ENCODE results near the gene SLC39A13. TPM values are rescaled to one million over a fixed set of nuclear protein-coding genes. Genes with fewer than 3 reads are reported as not detected.
"Not testable (repeated sequence)": the region's sequence is repeated elsewhere in the genome, so short reads cannot be mapped to it uniquely, and the experiment has no call there.

Gene SLC39A13
- total RNA-seq, 2 donors from 2014 or later, result 16.2 to 21.0 TPM

GRCh38 chr11:47446833-47447232 is 38.4 kb downstream of the SLC39A13 start:
- Mint-ChIP-seq H3K27me3 (ENCODE audit: low read depth) (no peaks in the 10 kb centered on the region), H3K4me1 (ENCODE audit: low read depth) (no peaks in the 10 kb centered on the region), H3K9me3 (no peaks in the 10 kb centered on the region), H3K27ac (no peak overlapping the region), H3K4me3 (no peak overlapping the region), H3K36me3 (ENCODE audit: insufficient read depth in 2 of 2) (no peaks in the 10 kb centered on the region)
- no peak for ATAC-seq (replicated peaks in 1 of 2)
- no peak for DNase-seq

GRCh38 chr11:47447906-47448305 is 39.5 kb downstream of the SLC39A13 start:
- no peaks in the 10 kb centered on the region for H3K27me3 Mint-ChIP-seq (ENCODE audit: low read depth)
- H3K36me3 Mint-ChIP-seq (ENCODE audit: insufficient read depth in 2 of 2), result no peaks in the 10 kb centered on the region
- no peaks in the 10 kb centered on the region for H3K9me3 Mint-ChIP-seq
- H3K27ac Mint-ChIP-seq, result no peak overlapping the region
- no peaks in the 10 kb centered on the region for H3K4me1 Mint-ChIP-seq (ENCODE audit: low read depth)
- ATAC-seq (replicated peaks in 1 of 2) (peak in 1 of 2 donors; percentile 7), DNase-seq (no peak)
- no peak overlapping the region for H3K4me3 Mint-ChIP-seq

- no peaks in the 10 kb centered on the region for H3K4me1 Mint-ChIP-seq (ENCODE audit: low read depth)
- ATAC-seq (replicated peaks in 1 of 2), result peak in 1 of 2 donors; percentile 14
- no peaks in the 10 kb centered on the region for H3K9me3 Mint-ChIP-seq
- H3K27ac Mint-ChIP-seq, result no peak within 1 kb of the TSS
- H3K4me3 Mint-ChIP-seq, result no peak within 1 kb of the TSS
- no peak for DNase-seq
- no peaks in the 10 kb centered on the region for H3K27me3 Mint-ChIP-seq (ENCODE audit: low read depth)
- no peaks in the 10 kb centered on the region for H3K36me3 Mint-ChIP-seq (ENCODE audit: insufficient read depth in 2 of 2)
These were observed 40.4 kb downstream of the SLC39A13 start, which contains the start of gene RAPSN for GRCh38 chr11:47448566-47449427. Gene RAPSN, minus strand, starts transcription at chr11:47449136. Its CDS starts 172 bp downstream, at chr11:47448964.

- Mint-ChIP-seq H3K27me3 (ENCODE audit: low read depth) (no peaks in the 10 kb centered on the region), H3K27ac (no peak overlapping the region), H3K36me3 (ENCODE audit: insufficient read depth in 2 of 2) (no peaks in the 10 kb centered on the region), H3K9me3 (no peaks in the 10 kb centered on the region), H3K4me3 (no peak overlapping the region), H3K4me1 (ENCODE audit: low read depth) (peaks cover 1% of the 10 kb centered on the region)
- ATAC-seq (replicated peaks in 1 of 2) (no peak), DNase-seq (no peak)
These were observed 41.2 kb downstream of the SLC39A13 start for GRCh38 chr11:47449541-47449940.

- H3K36me3 Mint-ChIP-seq (ENCODE audit: insufficient read depth in 2 of 2), result no peaks in the 10 kb centered on the region
- H3K9me3 Mint-ChIP-seq, result no peaks in the 10 kb centered on the region
These were observed 43.0 kb downstream of the SLC39A13 start for GRCh38 chr11:47451436-47451835.

GRCh38 chr11:47451990-47452389 is 43.6 kb downstream of the SLC39A13 start:
- Mint-ChIP-seq H3K27ac (no peak overlapping the region), H3K4me3 (no peak overlapping the region), H3K9me3 (no peaks in the 10 kb centered on the region), H3K4me1 (ENCODE audit: low read depth) (peaks cover 5% of the 10 kb centered on the region), H3K36me3 (ENCODE audit: insufficient read depth in 2 of 2) (no peaks in the 10 kb centered on the region), H3K27me3 (ENCODE audit: low read depth) (no peaks in the 10 kb centered on the region)
- DNase-seq (no peak), ATAC-seq (replicated peaks in 1 of 2) (no peak)

More at GRCh38 chr11:47451436-47451835, 43.0 kb downstream of the SLC39A13 start:
- DNase-seq (no peak), ATAC-seq (replicated peaks in 1 of 2) (no peak)
- Mint-ChIP-seq H3K27ac (no peak overlapping the region), H3K27me3 (ENCODE audit: low read depth) (no peaks in the 10 kb centered on the region), H3K4me1 (ENCODE audit: low read depth) (peaks cover 5% of the 10 kb centered on the region), H3K4me3 (no peak overlapping the region)

GRCh38 chr11:47453365-47453764 is 45.0 kb downstream of the SLC39A13 start:
- Mint-ChIP-seq H3K4me3 (no peak overlapping the region), H3K27ac (no peak overlapping the region), H3K9me3 (no peaks in the 10 kb centered on the region), H3K27me3 (ENCODE audit: low read depth) (no peaks in the 10 kb centered on the region), H3K4me1 (ENCODE audit: low read depth) (peaks cover 5% of the 10 kb centered on the region), H3K36me3 (ENCODE audit: insufficient read depth in 2 of 2) (no peaks in the 10 kb centered on the region)
- DNase-seq (no peak), ATAC-seq (replicated peaks in 1 of 2) (no peak)

- ATAC-seq (replicated peaks in 1 of 2) (peak; percentile 84 to 90), DNase-seq (peak; percentile 60 to 72)
- not testable (repeated sequence) for H3K27me3 Mint-ChIP-seq (ENCODE audit: low read depth); H3K27ac Mint-ChIP-seq; H3K36me3 Mint-ChIP-seq (ENCODE audit: insufficient read depth in 2 of 2); H3K4me3 Mint-ChIP-seq; H3K4me1 Mint-ChIP-seq (ENCODE audit: low read depth); H3K9me3 Mint-ChIP-seq
These were observed 45.9 kb downstream of the SLC39A13 start for GRCh38 chr11:47454258-47454671.

GRCh38 chr11:47460571-47461235 is 52.3 kb downstream of the SLC39A13 start:
- H3K4me1 Mint-ChIP-seq (ENCODE audit: low read depth), result no peaks in the 10 kb centered on the region
- ATAC-seq (replicated peaks in 1 of 2) (no peak), DNase-seq (no peak)
- H3K27me3 Mint-ChIP-seq (ENCODE audit: low read depth), result no peaks in the 10 kb centered on the region
- no peaks in the 10 kb centered on the region for H3K36me3 Mint-ChIP-seq (ENCODE audit: insufficient read depth in 2 of 2)
- no peaks in the 10 kb centered on the region for H3K9me3 Mint-ChIP-seq
- H3K27ac Mint-ChIP-seq, result no peak overlapping the region
- no peak overlapping the region for H3K4me3 Mint-ChIP-seq

- H3K4me3 Mint-ChIP-seq, result no peak overlapping the region
- DNase-seq (no peak), ATAC-seq (replicated peaks in 1 of 2) (no peak)
- no peaks in the 10 kb centered on the region for H3K4me1 Mint-ChIP-seq (ENCODE audit: low read depth)
- no peaks in the 10 kb centered on the region for H3K36me3 Mint-ChIP-seq (ENCODE audit: insufficient read depth in 2 of 2)
- H3K27me3 Mint-ChIP-seq (ENCODE audit: low read depth), result no peaks in the 10 kb centered on the region
- H3K9me3 Mint-ChIP-seq, result no peaks in the 10 kb centered on the region
- H3K27ac Mint-ChIP-seq, result peak overlapping the region; percentile 2
These were observed 53.5 kb downstream of the SLC39A13 start for GRCh38 chr11:47461876-47462275.

- no peak for ATAC-seq (replicated peaks in 1 of 2)
- no peak overlapping the region for H3K27ac Mint-ChIP-seq
- no peak overlapping the region for H3K4me3 Mint-ChIP-seq
- H3K4me1 Mint-ChIP-seq (ENCODE audit: low read depth), result peaks cover 10% of the 10 kb centered on the region
- DNase-seq, result no peak
- no peaks in the 10 kb centered on the region for H3K27me3 Mint-ChIP-seq (ENCODE audit: low read depth)
- H3K36me3 Mint-ChIP-seq (ENCODE audit: insufficient read depth in 2 of 2), result peaks cover 0 to 10% of the 10 kb centered on the region in 2 donors
- no peaks in the 10 kb centered on the region for H3K9me3 Mint-ChIP-seq
These were observed 56.1 kb downstream of the SLC39A13 start for GRCh38 chr11:47464483-47464882.
